GM19328 (cell line): ENCODE measurements around the gene YIF1B.

Experiments used
- ATAC-seq: cut with Tn5 transposase; IDR thresholded peaks from one replicate; pipeline ENCODE4 v1.9.1; 2021; ENCODE audit warnings: mild to moderate bottlenecking, moderate library complexity; ENCODE audit not compliant: unreplicated experiment

YIF1B gene

GRCh38 chr19:38307076-38307475 is 8.7 kb downstream of the YIF1B start:
- ATAC-seq: no peak

- ATAC-seq: no peak
Measured at GRCh38 chr19:38306236-38306635, 9.5 kb downstream of the YIF1B start.

- ATAC-seq: no peak
Measured at GRCh38 chr19:38304866-38305429, 10.8 kb downstream of the YIF1B start.

- ATAC-seq: no peak
Measured at GRCh38 chr19:38304352-38304865, 11.3 kb downstream of the YIF1B start.

GRCh38 chr19:38303517-38304351 is 12.0 kb downstream of the YIF1B start, which contains the start of gene C19orf33:
Gene C19orf33 (plus strand): TSS chr19:38304251. CDS start chr19:38304262, 11 bp downstream.
- no peak for ATAC-seq

- ATAC-seq: no peak
Measured at GRCh38 chr19:38298821-38299680, 16.7 kb downstream of the YIF1B start.

GRCh38 chr19:38294090-38294489 is 21.7 kb downstream of the YIF1B start:
- ATAC-seq: no peak

- no peak for ATAC-seq
Measured at GRCh38 chr19:38293281-38293680, 22.5 kb downstream of the YIF1B start.

GRCh38 chr19:38291855-38292254 is 23.9 kb downstream of the YIF1B start:
- no peak for ATAC-seq

GRCh38 chr19:38290631-38291147 is 25.1 kb downstream of the YIF1B start:
- ATAC-seq: no peak

- no peak for ATAC-seq
Measured at GRCh38 chr19:38289955-38290354, 25.8 kb downstream of the YIF1B start.

GRCh38 chr19:38288123-38288855 is 27.5 kb downstream of the YIF1B start:
- no peak for ATAC-seq

- ATAC-seq: no peak
Measured at GRCh38 chr19:38287604-38288003, 28.1 kb downstream of the YIF1B start.

GRCh38 chr19:38285567-38285966 is 30.2 kb downstream of the YIF1B start:
- no peak for ATAC-seq

- no peak for ATAC-seq
Measured at GRCh38 chr19:38284422-38284821, 31.3 kb downstream of the YIF1B start.

GRCh38 chr19:38283271-38283670 is 32.5 kb downstream of the YIF1B start:
- ATAC-seq: no peak

GRCh38 chr19:38281811-38282566 is 33.8 kb downstream of the YIF1B start:
- no peak for ATAC-seq

- no peak for ATAC-seq
Measured at GRCh38 chr19:38280030-38280921, 35.5 kb downstream of the YIF1B start.

- no peak for ATAC-seq
Measured at GRCh38 chr19:38278751-38279150, 37.0 kb downstream of the YIF1B start.
